GM13977 (cell line): ENCODE data around the gene VEPH1.

Experiments
- DNase-seq: peaks from one replicate; pipeline ENCODE4 v3.0.0; 2012; ENCODE audit warnings: low spot score
- CTCF ChIP-seq: IDR thresholded peaks from 2 replicates; pipeline ENCODE4 v1.5.1; 2012; ENCODE audit warnings: mild to moderate bottlenecking, control low read depth; ENCODE audit not compliant: insufficient read depth; ENCODE audit errors: extremely low read depth, missing control alignments
- in situ Hi-C: fragments of 300-500 bp; cut with MboI; formaldehyde crosslinking; loops from one replicate; pipeline ENCODE4 v1.12.0; 2022; ENCODE audit warnings: low sequenced_read_pairs, low pct_unique_long_range_greater_than_20kb, mixed read lengths, inconsistent platforms; ENCODE audit not compliant: unreplicated experiment

VEPH1 gene

GRCh38 chr3:157369727-157370421, 133.3 kb downstream of the VEPH1 start:
- in situ Hi-C loops, result no loop called here
- DNase-seq, result no peak
- TF ChIP-seq CTCF, result no peak

- TF ChIP-seq CTCF, result no peak
- DNase-seq, result no peak
- in situ Hi-C loops, result no loop called here
Measured at GRCh38 chr3:157368171-157368570, 135.0 kb downstream of the VEPH1 start.

GRCh38 chr3:157363393-157363792, 139.8 kb downstream of the VEPH1 start:
- in situ Hi-C loops, result no loop called here
- TF ChIP-seq CTCF, result no peak
- DNase-seq, result no peak

GRCh38 chr3:157362348-157362747, 140.9 kb downstream of the VEPH1 start:
- in situ Hi-C loops, result no loop called here
- no peak for TF ChIP-seq CTCF
- DNase-seq, result no peak

GRCh38 chr3:157360044-157360443, 143.2 kb downstream of the VEPH1 start:
- no peak for DNase-seq
- in situ Hi-C loops, result no loop called here
- TF ChIP-seq CTCF, result no peak

- no peak for TF ChIP-seq CTCF
- in situ Hi-C loops, result no loop called here
- no peak for DNase-seq
Measured at GRCh38 chr3:157356541-157356940, 146.7 kb downstream of the VEPH1 start.
